GM23338 (cell line): Measurements from ENCODE around the gene ANGPTL7. TPM values are rescaled to one million over a fixed set of nuclear protein-coding genes. Genes with fewer than 3 reads are reported as not detected.

Experiments
- ATAC-seq: fragments of 200-7000 bp; cut with Tn5 transposase; 3 replicates; pipeline ENCODE4 v1.9.1; 2020
- DNase-seq: peaks from one replicate; pipeline ENCODE4 v3.0.0-alpha.2; 2015; ENCODE audit warnings: low spot score
- H2AFZ ChIP-seq: fragments of 200-600 bp; sonication (generic); 2 replicates; pipeline ENCODE4 v1.8.0; 2016; ENCODE audit warnings: antibody characterized with exemption, mild to moderate bottlenecking, moderate library complexity
- H3F3A ChIP-seq: fragments of 200-600 bp; sonication (generic); replicated peaks from 2 replicates; pipeline ENCODE4 v1.8.0; 2017; ENCODE audit warnings: antibody characterized with exemption, mixed run types, low read depth
- H3K27ac ChIP-seq: fragments of 200-600 bp; sonication (generic); 2 replicates; pipeline ENCODE4 v1.6.1; 2016; ENCODE audit warnings: low read depth
- H3K27me3 ChIP-seq: fragments of 200-600 bp; sonication (generic); 2 replicates; pipeline ENCODE4 v1.8.0; 2016; ENCODE audit warnings: mild to moderate bottlenecking, mixed run types, moderate library complexity; ENCODE audit not compliant: insufficient read depth
- H3K36me3 ChIP-seq: fragments of 200-600 bp; sonication (generic); 2 replicates; pipeline ENCODE4 v1.8.0; 2016; ENCODE audit warnings: mild to moderate bottlenecking; ENCODE audit not compliant: insufficient read depth
- H3K4me1 ChIP-seq: fragments of 200-600 bp; sonication (generic); 2 replicates; pipeline ENCODE4 v1.8.0; 2016; ENCODE audit warnings: mild to moderate bottlenecking, moderate library complexity; ENCODE audit not compliant: insufficient read depth
- H3K4me2 ChIP-seq: fragments of 200-600 bp; sonication (generic); 2 replicates; pipeline ENCODE4 v1.7.1; 2017; ENCODE audit warnings: mixed run types
- H3K4me3 ChIP-seq: fragments of 200-600 bp; sonication (generic); 2 replicates; pipeline ENCODE4 v1.6.1; 2016; ENCODE audit warnings: mixed run types
- H3K79me2 ChIP-seq: fragments of 200-600 bp; sonication (generic); replicated peaks from 2 replicates; pipeline ENCODE4 v1.8.0; 2017; ENCODE audit warnings: mild to moderate bottlenecking; ENCODE audit not compliant: insufficient read depth
- H3K9me2 ChIP-seq: fragments of 200-600 bp; sonication (generic); 2 replicates; pipeline ENCODE4 v1.8.0; 2017; ENCODE audit not compliant: insufficient read depth
- H4K20me1 ChIP-seq: fragments of 200-600 bp; sonication (generic); replicated peaks from 2 replicates; pipeline ENCODE4 v1.8.0; 2017; ENCODE audit warnings: mild to moderate bottlenecking; ENCODE audit not compliant: insufficient read depth
- H3K27ac Mint-ChIP-seq: 2 replicates; pipeline ENCODE4 v1.8.0; 2020; ENCODE audit warnings: inconsistent platforms, mild to moderate bottlenecking, moderate library complexity, mixed read lengths
- H3K27me3 Mint-ChIP-seq: 3 replicates; pipeline ENCODE4 v1.8.0; 2022; ENCODE audit warnings: low read depth, mild to moderate bottlenecking, moderate library complexity, mixed read lengths, inconsistent platforms; ENCODE audit not compliant: insufficient read depth, poor library complexity
- H3K36me3 Mint-ChIP-seq: 3 replicates; pipeline ENCODE4 v1.8.0; 2021; ENCODE audit warnings: low read depth, mild to moderate bottlenecking, inconsistent platforms, moderate library complexity, mixed read lengths
- H3K4me1 Mint-ChIP-seq: 3 replicates; pipeline ENCODE4 v1.8.0; 2020; ENCODE audit warnings: mild to moderate bottlenecking, inconsistent platforms, mixed read lengths
- H3K4me3 Mint-ChIP-seq: 3 replicates; pipeline ENCODE4 v1.8.0; 2021; ENCODE audit warnings: moderate library complexity, mild to moderate bottlenecking, inconsistent platforms, mixed read lengths
- H3K9me3 Mint-ChIP-seq: 3 replicates; pipeline ENCODE4 v1.8.0; 2020; ENCODE audit warnings: moderate library complexity, mild to moderate bottlenecking, inconsistent platforms, mixed read lengths
- CREB1 ChIP-seq: fragments of 250-450 bp; sonication (Bioruptor Pico); IDR thresholded peaks from 2 replicates; pipeline ENCODE4 v1.5.0; 2020; ENCODE audit warnings: low read depth, mild to moderate bottlenecking, moderate library complexity
- CTCF ChIP-seq, 2 experiments: fragments of 200-600 bp in 1 of 2; sonication (generic) in 1 of 2; conservative IDR thresholded peaks; 2 replicates each; pipeline versions ENCODE4 v1.5.1 to v1.6.1; 2016 to 2017; ENCODE audit warnings: antibody characterized with exemption in 2 of 2, low read depth in 2 of 2, mild to moderate bottlenecking in 2 of 2, moderate library complexity in 1 of 2
- ETS1 ChIP-seq: IDR thresholded peaks from 2 replicates; pipeline ENCODE4 v1.6.1; 2016; ENCODE audit warnings: antibody characterized with exemption
- EZH2 ChIP-seq: fragments of 200-600 bp; sonication (generic); IDR thresholded peaks from one replicate; pipeline ENCODE4 v1.8.0; 2017; ENCODE audit warnings: antibody characterized with exemption, mild to moderate bottlenecking, low read depth; ENCODE audit not compliant: unreplicated experiment
- EZH2phosphoT487 ChIP-seq: fragments of 200-600 bp; sonication (generic); IDR thresholded peaks from one replicate; pipeline ENCODE4 v1.8.1; 2018; ENCODE audit warnings: antibody characterized with exemption; ENCODE audit not compliant: unreplicated experiment
- JUNB ChIP-seq: IDR thresholded peaks from one replicate; pipeline ENCODE4 v1.6.1; 2016; ENCODE audit warnings: antibody characterized with exemption; ENCODE audit not compliant: unreplicated experiment
- NANOG ChIP-seq: IDR thresholded peaks from 2 replicates; pipeline ENCODE4 v1.6.1; 2016; ENCODE audit warnings: antibody characterized with exemption, borderline replicate concordance
- POLR2AphosphoS5 ChIP-seq: IDR thresholded peaks from 2 replicates; pipeline ENCODE4 v1.6.1; 2016; ENCODE audit warnings: antibody characterized with exemption, low read depth
- REST ChIP-seq: IDR thresholded peaks from one replicate; pipeline ENCODE4 v1.6.1; 2018; ENCODE audit warnings: antibody characterized with exemption; ENCODE audit not compliant: unreplicated experiment
- STAT1 ChIP-seq: IDR thresholded peaks from one replicate; pipeline ENCODE4 v1.6.1; 2016; ENCODE audit warnings: antibody characterized with exemption; ENCODE audit not compliant: unreplicated experiment
- ZNF114 ChIP-seq: fragments of 250-450 bp; sonication (Bioruptor Pico); IDR thresholded peaks from 2 replicates; pipeline ENCODE4 v1.5.0; 2020; ENCODE audit warnings: mild to moderate bottlenecking, moderate library complexity
- ZNF331 ChIP-seq: fragments of 250-450 bp; sonication (Bioruptor Pico); IDR thresholded peaks from 2 replicates; pipeline ENCODE4 v1.5.0; 2020; ENCODE audit warnings: low read depth, mild to moderate bottlenecking, moderate library complexity
- ZNF462 ChIP-seq: fragments of 250-450 bp; sonication (Bioruptor Pico); IDR thresholded peaks from 2 replicates; pipeline ENCODE4 v1.5.0; 2020; ENCODE audit warnings: mild to moderate bottlenecking, moderate library complexity
- polyA plus RNA-seq: library from polyadenylated mRNA; unstranded; fragments of >200 nt; fragmentation: Nextera tagmentation; extraction: Ambion mirVana; gene quantifications from 2 replicates; pipeline ENCODE4 v1.2.1, GENCODE V29; 2016
- total RNA-seq: library from RNA; depleted of rRNA; stranded (reverse); fragments of >200 nt; shearing (Covaris generic); gene quantifications from 2 replicates; pipeline ENCODE4 v1.2.3, GENCODE V29; 2014

The ANGPTL7 gene
- total and polyA plus RNA-seq, 2 experiments from 2014 or later = 0.13 TPM; not detected in 1

GRCh38 chr1:11198851-11199594 is 9.9 kb downstream of the ANGPTL7 start:
- ATAC-seq = no peak
- H3K27ac Mint-ChIP-seq = no peak overlapping the region; the same call in 1 of the 2 replicates
- no peaks in the 10 kb centered on the region for H3K9me3 Mint-ChIP-seq

More at GRCh38 chr1:11198851-11199594, 9.9 kb downstream of the ANGPTL7 start:
- Mint-ChIP-seq H3K4me3 (no peak overlapping the region), H3K27me3 (peaks cover 3% of the 10 kb centered on the region), H3K36me3 (peaks cover 49% of the 10 kb centered on the region), H3K4me1 (no peaks in the 10 kb centered on the region)
- Histone ChIP-seq H3K4me3 (no peak overlapping the region), H3K4me2 (no peak overlapping the region), H3K9me2 (no peaks in the 10 kb centered on the region), H3K4me1 (no peaks in the 10 kb centered on the region), H2AFZ (no peak overlapping the region), H3K27ac (no peak overlapping the region), H3F3A (no peaks in the 10 kb centered on the region), H4K20me1 (peaks cover 4% of the 10 kb centered on the region; the same call in 1 of the 2 replicates), H3K79me2 (no peaks in the 10 kb centered on the region), H3K36me3 (peaks cover 43% of the 10 kb centered on the region), H3K27me3 (no peaks in the 10 kb centered on the region)
- no peak for DNase-seq
- TF ChIP-seq POLR2AphosphoS5 = no peak
- no peak for TF ChIP-seq JUNB
- TF ChIP-seq ZNF331 (CRISPR knock-in tag) = no peak
- no peak for TF ChIP-seq REST
- TF ChIP-seq ZNF462 (CRISPR knock-in tag) = no peak
- no peak for TF ChIP-seq ZNF114 (CRISPR knock-in tag)
- no peak for TF ChIP-seq CREB1 (CRISPR knock-in tag)
- TF ChIP-seq EZH2 = no peak
- no peak for TF ChIP-seq NANOG
- TF ChIP-seq EZH2phosphoT487 = no peak
- TF ChIP-seq ETS1 = no peak
- TF ChIP-seq CTCF (conservative IDR thresholded peaks at IDR 0.05; ENCODE audit: low read depth in 2 of 2) = no peak
- no peak for TF ChIP-seq STAT1
